Activated CD8-positive, alpha-beta T cell treated with anti-CD3 and anti-CD28 coated beads, Interleukin-2, amount 10 ng/mL, durations not matched to agents 7 days and 5 days (primary cell): ENCODE data around the gene ACOXL. TPM values are rescaled to one million over a fixed set of nuclear protein-coding genes. Genes with fewer than 3 reads are reported as not detected.

Experiments used
- ATAC-seq: fragments of 150-1000 bp; cut with Tn5 transposase; one replicate; pipeline ENCODE4 v1.10.0; 2021; ENCODE audit warnings: moderate library complexity
- CTCF ChIA-PET: fragments of 350-600 bp; sonication (Branson Sonifier 250); formaldehyde crosslinking; loops from one replicate; lab custom pipeline; 2021; ENCODE audit warnings: antibody characterized with exemption; lab: Charles Lee
- POLR2A ChIA-PET: fragments of 350-600 bp; sonication (Branson Sonifier 250); formaldehyde crosslinking; loops from one replicate; lab custom pipeline; 2021; ENCODE audit warnings: antibody characterized with exemption; lab: Charles Lee
- DNase-seq: peaks from one replicate; pipeline ENCODE4 v3.0.0-alpha.2; 2020
- H3K27ac Mint-ChIP-seq: one replicate; pipeline ENCODE4 v1.8.0; 2021; ENCODE audit warnings: mild to moderate bottlenecking, mixed read lengths
- H3K27me3 Mint-ChIP-seq: one replicate; pipeline ENCODE4 v1.8.0; 2021; ENCODE audit warnings: low read depth, mixed read lengths
- H3K36me3 Mint-ChIP-seq: one replicate; pipeline ENCODE4 v1.8.0; 2021; ENCODE audit warnings: low read depth, mixed read lengths
- H3K4me1 Mint-ChIP-seq: one replicate; pipeline ENCODE4 v1.8.0; 2021; ENCODE audit warnings: low read depth, mixed read lengths
- H3K4me3 Mint-ChIP-seq: one replicate; pipeline ENCODE4 v1.8.0; 2021; ENCODE audit warnings: mild to moderate bottlenecking, mixed read lengths
- H3K9me3 Mint-ChIP-seq: one replicate; pipeline ENCODE4 v1.8.0; 2022; ENCODE audit warnings: mixed read lengths; ENCODE audit not compliant: insufficient read depth
- total RNA-seq, 2 experiments: library from RNA; stranded (reverse); gene quantifications; one replicate each; pipeline ENCODE4 v1.2.3, GENCODE V29; 2021

Gene ACOXL
- total RNA-seq, 2 experiments from 2014 or later: not detected

DNA sequence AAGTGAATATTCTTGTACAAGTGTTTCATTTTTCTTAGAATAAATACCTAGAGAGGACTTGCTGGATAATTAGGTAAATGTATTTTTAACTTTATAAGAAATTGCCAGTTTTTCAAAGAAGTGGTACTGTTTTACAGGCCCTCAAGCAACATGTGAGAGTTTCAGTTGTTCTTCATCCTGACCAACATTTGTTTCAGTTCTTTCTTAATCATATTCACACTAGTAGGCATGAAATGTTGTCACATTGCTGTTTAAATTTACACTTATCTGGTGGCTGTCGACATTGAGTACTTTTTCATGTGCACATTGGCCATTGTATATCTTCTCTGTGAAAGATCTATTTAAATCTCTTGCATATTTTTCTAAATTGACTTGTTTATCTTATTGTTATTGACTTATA, 178.1 kb downstream of the ACOXL start:
- Mint-ChIP-seq H3K27ac (no peak overlapping the region), H3K4me1 (peaks cover 7% of the 10 kb centered on the region), H3K9me3 (peaks cover 23% of the 10 kb centered on the region), H3K4me3 (no peak overlapping the region), H3K27me3 (peaks cover 3% of the 10 kb centered on the region), H3K36me3 (peaks cover 10% of the 10 kb centered on the region)
- ChIA-PET CTCF (no interaction called here), POLR2A (no interaction called here)
- DNase-seq: no peak
- ATAC-seq: no peak

DNA sequence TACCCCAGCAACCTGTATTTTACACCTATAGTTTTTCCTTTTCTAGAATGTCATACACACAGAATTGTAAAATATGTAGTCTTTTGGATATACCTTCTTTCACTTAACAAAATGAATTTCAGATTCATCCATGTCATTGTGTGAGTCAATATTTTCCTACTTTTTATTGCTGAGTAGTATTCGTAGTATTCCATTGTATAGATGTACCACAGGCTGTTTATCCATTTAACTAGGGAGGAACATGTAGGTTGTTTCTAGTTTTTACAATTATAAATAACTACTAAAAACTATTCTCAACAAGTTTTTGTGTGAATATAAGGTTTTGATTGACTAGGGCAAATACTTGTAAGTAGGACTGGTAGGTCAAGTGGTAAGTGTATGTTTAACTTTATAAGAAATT, 187.4 kb downstream of the ACOXL start:
- H3K4me3 Mint-ChIP-seq: no peak overlapping the region
- POLR2A ChIA-PET: no interaction called here
- no peaks in the 10 kb centered on the region for H3K36me3 Mint-ChIP-seq
- DNase-seq: no peak
- CTCF ChIA-PET: no interaction called here
- peaks cover 27% of the 10 kb centered on the region for H3K27me3 Mint-ChIP-seq
- H3K9me3 Mint-ChIP-seq: no peaks in the 10 kb centered on the region
- no peak overlapping the region for H3K27ac Mint-ChIP-seq
- H3K4me1 Mint-ChIP-seq: no peaks in the 10 kb centered on the region
- no peak for ATAC-seq

DNA sequence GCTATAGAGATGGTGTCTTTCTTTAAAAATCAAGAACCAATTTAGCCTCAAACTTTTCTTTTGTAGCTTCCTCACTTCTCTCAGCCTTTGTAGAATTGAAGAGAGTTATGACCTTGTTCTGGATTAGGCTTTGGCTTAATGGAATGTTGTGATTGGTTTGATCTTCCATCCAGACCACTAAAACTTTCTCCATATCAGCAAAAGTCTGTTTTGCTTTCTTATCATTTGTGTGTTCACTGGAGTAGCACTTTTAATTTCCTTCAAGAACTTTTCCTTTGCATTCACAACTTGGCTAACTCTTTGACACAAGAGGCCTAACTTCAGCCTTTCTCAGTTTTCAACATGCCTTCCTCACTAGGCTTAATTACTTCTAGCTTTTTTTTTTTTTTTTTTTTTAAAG, 193.1 kb downstream of the ACOXL start:
- Mint-ChIP-seq H3K4me3 (no peak overlapping the region), H3K4me1 (no peaks in the 10 kb centered on the region), H3K27me3 (no peaks in the 10 kb centered on the region), H3K9me3 (peaks cover 11% of the 10 kb centered on the region), H3K36me3 (peaks cover 9% of the 10 kb centered on the region), H3K27ac (no peak overlapping the region)
- POLR2A ChIA-PET: no interaction called here
- CTCF ChIA-PET: no interaction called here
- ATAC-seq (no peak), DNase-seq (no peak)

DNA sequence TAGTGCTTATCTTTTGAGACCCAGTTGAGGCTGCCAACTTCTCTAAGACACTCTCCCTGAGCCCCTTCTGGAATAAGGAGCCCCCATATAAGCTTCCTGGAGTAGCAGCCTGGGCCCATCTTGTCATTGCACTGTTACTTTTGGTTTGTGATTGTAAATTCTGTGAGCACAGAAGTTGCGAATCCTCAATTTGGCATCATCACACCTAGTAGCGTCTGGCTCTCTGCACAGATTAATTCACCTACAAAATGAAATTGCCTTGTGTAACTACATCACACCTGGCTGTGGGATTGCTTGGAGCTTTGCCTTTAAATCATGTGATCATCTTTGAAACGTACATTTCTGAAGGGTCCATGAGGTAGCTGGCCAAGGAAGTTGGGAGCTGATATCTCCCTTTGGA, 195.2 kb downstream of the ACOXL start:
- POLR2A ChIA-PET: no interaction called here
- peaks cover 9% of the 10 kb centered on the region for H3K36me3 Mint-ChIP-seq
- CTCF ChIA-PET: no interaction called here
- peaks cover 17% of the 10 kb centered on the region for H3K9me3 Mint-ChIP-seq
- H3K4me3 Mint-ChIP-seq: no peak overlapping the region
- ATAC-seq (no peak), DNase-seq (no peak)
- H3K4me1 Mint-ChIP-seq: no peaks in the 10 kb centered on the region
- H3K27ac Mint-ChIP-seq: no peak overlapping the region
- H3K27me3 Mint-ChIP-seq: no peaks in the 10 kb centered on the region

DNA sequence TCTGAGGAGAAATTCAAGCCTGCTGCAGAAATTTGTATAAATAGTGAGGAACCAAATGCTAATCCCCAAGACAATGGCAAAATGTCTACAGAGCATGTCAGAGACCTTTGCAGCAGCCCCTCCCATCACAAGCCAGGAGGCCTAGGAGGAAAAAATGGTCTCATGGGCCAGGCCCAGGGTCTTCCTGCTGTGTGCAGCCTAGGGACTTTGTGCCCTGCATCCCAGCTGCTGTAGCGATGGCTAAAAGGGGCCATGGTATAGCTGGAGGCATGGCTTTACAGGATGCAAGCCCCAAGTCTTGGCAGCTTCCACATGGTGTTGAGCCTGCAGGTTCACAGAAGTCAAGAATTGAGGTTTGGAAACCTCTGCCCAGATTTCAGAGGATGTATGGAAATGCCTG, 197.2 kb downstream of the ACOXL start:
- DNase-seq (no peak), ATAC-seq (no peak)
- POLR2A ChIA-PET: no interaction called here
- peaks cover 9% of the 10 kb centered on the region for H3K36me3 Mint-ChIP-seq
- H3K27me3 Mint-ChIP-seq: no peaks in the 10 kb centered on the region
- CTCF ChIA-PET: no interaction called here
- H3K9me3 Mint-ChIP-seq: peaks cover 17% of the 10 kb centered on the region
- H3K4me1 Mint-ChIP-seq: no peaks in the 10 kb centered on the region
- H3K4me3 Mint-ChIP-seq: no peak overlapping the region
- no peak overlapping the region for H3K27ac Mint-ChIP-seq

DNA sequence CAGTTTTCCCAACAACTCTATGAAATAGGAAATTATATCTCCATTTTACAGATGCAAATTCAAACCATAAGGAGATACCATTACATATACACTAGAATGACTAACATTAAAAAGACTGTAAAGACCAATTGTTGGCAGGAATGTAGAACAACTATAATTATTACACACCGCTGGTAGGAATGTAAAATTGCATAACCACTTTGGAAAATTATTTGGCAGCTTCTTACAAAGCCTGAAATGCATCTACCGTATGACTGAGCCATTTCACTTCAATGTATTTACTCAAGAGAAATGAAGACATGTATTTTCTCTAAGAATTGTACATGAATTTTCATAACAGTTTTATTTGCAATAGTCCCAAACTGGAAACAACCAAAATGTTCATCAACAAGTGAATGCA, 199.3 kb downstream of the ACOXL start:
- Mint-ChIP-seq H3K36me3 (peaks cover 9% of the 10 kb centered on the region), H3K27me3 (no peaks in the 10 kb centered on the region), H3K9me3 (peaks cover 17% of the 10 kb centered on the region), H3K4me3 (no peak overlapping the region), H3K4me1 (no peaks in the 10 kb centered on the region), H3K27ac (no peak overlapping the region)
- CTCF ChIA-PET: no interaction called here
- POLR2A ChIA-PET: no interaction called here
- no peak for DNase-seq
- no peak for ATAC-seq

DNA sequence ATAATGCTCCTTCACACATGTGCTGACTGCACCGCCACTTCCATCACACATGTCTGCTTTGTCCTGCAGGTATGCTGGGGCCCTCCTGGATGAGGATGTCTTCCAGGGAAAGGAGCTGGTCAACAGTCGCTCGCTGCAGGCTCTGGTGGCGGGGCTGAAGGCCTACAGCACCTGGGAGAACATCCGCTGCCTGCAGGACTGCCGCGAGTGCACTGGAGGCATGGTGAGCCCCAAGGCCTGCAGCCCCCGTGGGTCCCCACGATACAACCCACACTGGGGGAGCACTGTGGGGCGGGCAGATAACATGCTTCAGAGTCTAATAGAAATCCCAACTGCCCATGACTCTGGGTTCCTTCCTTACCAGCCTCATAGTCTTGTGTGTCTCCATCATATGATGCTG, 201.0 kb downstream of the ACOXL start:
- Mint-ChIP-seq H3K4me1 (no peaks in the 10 kb centered on the region), H3K27ac (no peak overlapping the region), H3K36me3 (peaks cover 9% of the 10 kb centered on the region), H3K27me3 (no peaks in the 10 kb centered on the region), H3K4me3 (no peak overlapping the region), H3K9me3 (peaks cover 17% of the 10 kb centered on the region)
- ATAC-seq: no peak
- ChIA-PET POLR2A (no interaction called here), CTCF (no interaction called here)
- DNase-seq: no peak

DNA sequence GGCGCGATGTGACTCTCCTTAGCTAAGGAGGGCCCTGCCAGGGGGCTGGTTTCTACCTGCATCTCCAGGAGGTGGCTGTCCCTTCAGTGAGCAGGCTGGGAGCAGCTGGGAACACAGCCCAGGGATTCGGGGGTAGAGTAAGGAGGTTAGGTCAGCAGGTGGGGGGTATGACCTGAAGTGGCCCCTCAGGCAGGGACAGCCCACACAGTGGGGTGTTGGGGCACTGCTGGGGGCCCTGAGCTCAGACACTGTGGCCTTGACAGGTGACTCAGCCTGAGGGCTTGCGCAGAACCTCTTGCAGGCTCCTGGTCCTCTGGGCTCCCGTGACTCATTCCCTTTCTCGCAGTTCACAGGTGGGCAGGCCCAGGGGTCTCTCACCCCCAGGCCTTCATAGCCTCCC, 202.6 kb downstream of the ACOXL start:
- H3K4me3 Mint-ChIP-seq: no peak overlapping the region
- ATAC-seq (no peak), DNase-seq (no peak)
- peaks cover 5% of the 10 kb centered on the region for H3K36me3 Mint-ChIP-seq
- no peaks in the 10 kb centered on the region for H3K27me3 Mint-ChIP-seq
- no peaks in the 10 kb centered on the region for H3K4me1 Mint-ChIP-seq
- ChIA-PET POLR2A (no interaction called here), CTCF (no interaction called here)
- no peak overlapping the region for H3K27ac Mint-ChIP-seq
- peaks cover 11% of the 10 kb centered on the region for H3K9me3 Mint-ChIP-seq

DNA sequence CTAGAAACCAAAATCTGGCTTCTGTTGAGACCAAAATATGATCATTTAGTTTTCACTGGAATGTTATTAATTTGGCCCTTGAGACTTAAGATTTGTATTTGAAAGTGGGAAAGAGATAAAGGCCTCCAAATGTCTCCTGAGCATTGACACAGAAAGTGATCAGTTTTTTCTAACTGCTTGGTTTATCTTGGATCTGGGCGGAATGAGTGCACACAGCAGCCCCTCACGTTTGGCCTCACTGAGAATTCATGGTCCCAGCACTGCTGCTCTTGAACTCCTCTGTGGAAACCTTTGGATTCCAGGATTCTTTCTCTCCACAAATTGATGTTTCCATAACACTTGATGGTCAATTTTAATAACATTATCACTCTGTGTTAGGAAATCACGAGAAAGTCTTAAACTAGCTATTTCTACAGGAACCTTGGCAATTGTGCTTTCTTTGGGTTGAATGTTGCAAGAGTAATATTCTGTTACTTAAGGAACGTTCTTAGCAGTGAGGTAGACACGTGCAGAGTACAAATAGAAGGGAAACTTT, 208.1 kb downstream of the ACOXL start:
- ATAC-seq (no peak), DNase-seq (no peak)
- Mint-ChIP-seq H3K27ac (no peak overlapping the region), H3K36me3 (no peaks in the 10 kb centered on the region), H3K27me3 (peaks cover 2% of the 10 kb centered on the region), H3K4me1 (no peaks in the 10 kb centered on the region), H3K9me3 (no peaks in the 10 kb centered on the region), H3K4me3 (no peak overlapping the region)
- CTCF ChIA-PET: no interaction called here
- POLR2A ChIA-PET: no interaction called here

DNA sequence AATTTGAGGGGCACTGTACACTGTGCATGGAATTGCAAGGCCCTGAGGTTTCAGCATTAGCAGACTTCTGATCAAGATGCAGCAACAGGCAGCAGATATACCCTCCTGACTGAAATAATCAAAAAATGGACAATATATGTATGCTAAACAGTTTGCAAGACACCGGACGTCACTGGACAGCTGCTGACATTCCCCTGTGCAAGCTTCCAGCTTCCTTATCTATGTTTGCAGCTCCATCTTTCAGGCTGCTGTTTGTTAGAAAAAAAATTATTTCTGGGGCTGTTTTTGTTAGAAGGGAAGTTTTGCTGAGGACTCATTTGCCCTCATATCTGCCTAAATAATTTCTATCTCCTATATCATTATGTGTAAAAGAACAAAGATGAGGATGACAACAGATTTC, 208.9 kb downstream of the ACOXL start:
- ATAC-seq: no peak
- Mint-ChIP-seq H3K36me3 (no peaks in the 10 kb centered on the region), H3K27ac (no peak overlapping the region), H3K27me3 (peaks cover 2% of the 10 kb centered on the region), H3K9me3 (no peaks in the 10 kb centered on the region), H3K4me3 (no peak overlapping the region), H3K4me1 (no peaks in the 10 kb centered on the region)
- ChIA-PET POLR2A (no interaction called here), CTCF (no interaction called here)
- no peak for DNase-seq

DNA sequence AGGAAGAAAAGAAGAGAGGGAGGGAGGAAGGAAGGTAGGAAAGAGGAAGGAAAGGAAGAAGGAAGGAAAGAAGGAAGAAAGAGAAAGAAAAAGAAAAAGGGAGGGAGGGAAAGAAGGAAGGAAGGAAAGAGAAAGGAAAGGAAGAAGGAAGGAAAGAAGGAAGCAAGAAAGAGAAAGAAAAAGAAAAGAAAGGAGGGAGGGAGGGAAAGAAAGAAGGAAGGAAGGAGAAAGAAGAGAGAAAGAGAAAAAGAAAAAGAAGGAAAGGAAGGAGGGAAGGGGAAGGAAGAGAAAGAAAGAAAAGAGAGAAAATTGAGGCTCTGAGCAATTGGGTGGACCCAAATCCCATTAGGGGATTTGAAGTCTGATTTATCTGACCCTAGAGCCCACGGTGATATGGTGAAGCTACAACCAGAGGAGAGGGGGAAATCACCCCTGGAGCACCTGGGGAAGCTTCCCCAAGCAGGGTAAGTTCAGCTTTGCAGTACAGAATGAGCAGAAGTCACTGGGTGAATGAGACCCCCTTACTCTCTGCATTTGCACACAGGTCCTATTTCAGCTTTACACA, 210.8 kb downstream of the ACOXL start:
- H3K4me3 Mint-ChIP-seq: no peak overlapping the region
- ChIA-PET POLR2A (no interaction called here), CTCF (no interaction called here)
- DNase-seq (no peak), ATAC-seq (no peak)
- H3K9me3 Mint-ChIP-seq: no peaks in the 10 kb centered on the region
- H3K27ac Mint-ChIP-seq: no peak overlapping the region
- H3K36me3 Mint-ChIP-seq: no peaks in the 10 kb centered on the region
- peaks cover 2% of the 10 kb centered on the region for H3K27me3 Mint-ChIP-seq
- no peaks in the 10 kb centered on the region for H3K4me1 Mint-ChIP-seq

DNA sequence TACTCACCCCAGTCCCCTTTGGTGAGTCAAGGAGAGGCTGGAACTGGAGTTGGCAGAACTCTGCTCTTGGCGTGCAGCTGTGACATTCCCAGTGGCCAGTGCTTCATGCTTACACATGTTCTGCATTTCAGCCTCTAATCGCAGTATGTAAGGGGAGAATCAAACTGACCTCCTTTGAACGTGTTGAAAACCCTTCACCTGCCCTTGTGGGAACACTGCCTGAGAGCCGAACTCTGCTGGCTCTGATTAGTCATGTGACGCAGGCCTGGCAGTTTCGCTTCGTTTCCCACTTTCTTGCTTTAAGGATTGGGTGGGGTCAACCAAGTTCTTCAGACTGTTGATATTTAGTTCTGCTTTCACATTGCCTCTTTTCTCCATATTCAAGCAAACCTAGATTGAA, 214.5 kb downstream of the ACOXL start:
- DNase-seq (no peak), ATAC-seq (no peak)
- CTCF ChIA-PET: no interaction called here
- Mint-ChIP-seq H3K4me3 (no peak overlapping the region), H3K9me3 (no peaks in the 10 kb centered on the region), H3K27me3 (no peaks in the 10 kb centered on the region), H3K27ac (no peak overlapping the region), H3K4me1 (no peaks in the 10 kb centered on the region), H3K36me3 (no peaks in the 10 kb centered on the region)
- POLR2A ChIA-PET: no interaction called here

DNA sequence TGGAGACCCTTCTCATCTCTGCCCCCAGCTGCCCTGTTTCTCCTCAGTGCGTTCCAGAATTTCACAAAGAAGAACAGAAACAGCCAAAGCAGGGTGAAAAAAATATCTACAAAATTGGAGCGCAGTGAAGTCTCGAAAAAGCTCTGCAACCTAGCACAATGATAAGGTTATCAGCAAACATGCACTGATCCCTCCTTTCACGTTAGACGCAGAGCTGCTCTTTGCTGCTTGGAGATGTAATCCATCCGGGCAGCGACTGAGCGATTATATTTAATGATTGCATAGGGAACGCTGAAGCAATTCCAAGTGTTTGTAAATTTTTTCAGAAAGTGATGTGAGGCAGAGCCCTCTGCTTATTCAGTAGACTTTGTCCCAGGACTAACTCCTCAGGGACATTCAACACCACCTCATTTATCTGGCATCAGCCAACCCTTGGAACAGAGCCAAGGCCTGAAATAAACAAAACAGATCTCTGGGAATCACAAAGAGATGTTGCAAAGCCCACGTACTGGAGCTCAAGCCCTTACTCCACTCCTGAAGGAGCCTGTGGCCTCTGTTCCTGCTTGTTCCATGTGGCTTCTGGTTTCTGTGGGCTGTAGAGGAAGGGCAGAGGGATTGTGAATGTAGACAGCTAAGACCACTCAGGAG, 215.8 kb downstream of the ACOXL start:
- DNase-seq: no peak
- POLR2A ChIA-PET: no interaction called here
- Mint-ChIP-seq H3K36me3 (no peaks in the 10 kb centered on the region), H3K9me3 (no peaks in the 10 kb centered on the region), H3K4me3 (no peak overlapping the region), H3K27me3 (no peaks in the 10 kb centered on the region), H3K27ac (no peak overlapping the region), H3K4me1 (no peaks in the 10 kb centered on the region)
- CTCF ChIA-PET: no interaction called here
- ATAC-seq: no peak
